GM23338 (cell line): ENCODE measurements around the gene PPDPF. TPM values are rescaled to one million over a fixed set of nuclear protein-coding genes. Genes with fewer than 3 reads are reported as not detected.

Source experiments
- ATAC-seq: fragments of 200-7000 bp; cut with Tn5 transposase; 3 replicates; pipeline ENCODE4 v1.9.1; 2020
- DNase-seq: peaks from one replicate; pipeline ENCODE4 v3.0.0-alpha.2; 2015; ENCODE audit warnings: low spot score
- H2AFZ ChIP-seq: fragments of 200-600 bp; sonication (generic); 2 replicates; pipeline ENCODE4 v1.8.0; 2016; ENCODE audit warnings: antibody characterized with exemption, mild to moderate bottlenecking, moderate library complexity
- H3F3A ChIP-seq: fragments of 200-600 bp; sonication (generic); replicated peaks from 2 replicates; pipeline ENCODE4 v1.8.0; 2017; ENCODE audit warnings: antibody characterized with exemption, mixed run types, low read depth
- H3K27ac ChIP-seq: fragments of 200-600 bp; sonication (generic); 2 replicates; pipeline ENCODE4 v1.6.1; 2016; ENCODE audit warnings: low read depth
- H3K27me3 ChIP-seq: fragments of 200-600 bp; sonication (generic); 2 replicates; pipeline ENCODE4 v1.8.0; 2016; ENCODE audit warnings: mild to moderate bottlenecking, mixed run types, moderate library complexity; ENCODE audit not compliant: insufficient read depth
- H3K36me3 ChIP-seq: fragments of 200-600 bp; sonication (generic); 2 replicates; pipeline ENCODE4 v1.8.0; 2016; ENCODE audit warnings: mild to moderate bottlenecking; ENCODE audit not compliant: insufficient read depth
- H3K4me1 ChIP-seq: fragments of 200-600 bp; sonication (generic); 2 replicates; pipeline ENCODE4 v1.8.0; 2016; ENCODE audit warnings: mild to moderate bottlenecking, moderate library complexity; ENCODE audit not compliant: insufficient read depth
- H3K4me2 ChIP-seq: fragments of 200-600 bp; sonication (generic); 2 replicates; pipeline ENCODE4 v1.7.1; 2017; ENCODE audit warnings: mixed run types
- H3K4me3 ChIP-seq: fragments of 200-600 bp; sonication (generic); 2 replicates; pipeline ENCODE4 v1.6.1; 2016; ENCODE audit warnings: mixed run types
- H3K79me2 ChIP-seq: fragments of 200-600 bp; sonication (generic); replicated peaks from 2 replicates; pipeline ENCODE4 v1.8.0; 2017; ENCODE audit warnings: mild to moderate bottlenecking; ENCODE audit not compliant: insufficient read depth
- H3K9me2 ChIP-seq: fragments of 200-600 bp; sonication (generic); 2 replicates; pipeline ENCODE4 v1.8.0; 2017; ENCODE audit not compliant: insufficient read depth
- H4K20me1 ChIP-seq: fragments of 200-600 bp; sonication (generic); replicated peaks from 2 replicates; pipeline ENCODE4 v1.8.0; 2017; ENCODE audit warnings: mild to moderate bottlenecking; ENCODE audit not compliant: insufficient read depth
- H3K27ac Mint-ChIP-seq: 2 replicates; pipeline ENCODE4 v1.8.0; 2020; ENCODE audit warnings: inconsistent platforms, mild to moderate bottlenecking, moderate library complexity, mixed read lengths
- H3K27me3 Mint-ChIP-seq: 3 replicates; pipeline ENCODE4 v1.8.0; 2022; ENCODE audit warnings: low read depth, mild to moderate bottlenecking, moderate library complexity, mixed read lengths, inconsistent platforms; ENCODE audit not compliant: insufficient read depth, poor library complexity
- H3K36me3 Mint-ChIP-seq: 3 replicates; pipeline ENCODE4 v1.8.0; 2021; ENCODE audit warnings: low read depth, mild to moderate bottlenecking, inconsistent platforms, moderate library complexity, mixed read lengths
- H3K4me1 Mint-ChIP-seq: 3 replicates; pipeline ENCODE4 v1.8.0; 2020; ENCODE audit warnings: mild to moderate bottlenecking, inconsistent platforms, mixed read lengths
- H3K4me3 Mint-ChIP-seq: 3 replicates; pipeline ENCODE4 v1.8.0; 2021; ENCODE audit warnings: moderate library complexity, mild to moderate bottlenecking, inconsistent platforms, mixed read lengths
- H3K9me3 Mint-ChIP-seq: 3 replicates; pipeline ENCODE4 v1.8.0; 2020; ENCODE audit warnings: moderate library complexity, mild to moderate bottlenecking, inconsistent platforms, mixed read lengths
- CREB1 ChIP-seq: fragments of 250-450 bp; sonication (Bioruptor Pico); IDR thresholded peaks from 2 replicates; pipeline ENCODE4 v1.5.0; 2020; ENCODE audit warnings: low read depth, mild to moderate bottlenecking, moderate library complexity
- CTCF ChIP-seq, 2 experiments: fragments of 200-600 bp in 1 of 2; sonication (generic) in 1 of 2; conservative IDR thresholded peaks; 2 replicates each; pipeline versions ENCODE4 v1.5.1 to v1.6.1; 2016 to 2017; ENCODE audit warnings: antibody characterized with exemption in 2 of 2, low read depth in 2 of 2, mild to moderate bottlenecking in 2 of 2, moderate library complexity in 1 of 2
- ETS1 ChIP-seq: IDR thresholded peaks from 2 replicates; pipeline ENCODE4 v1.6.1; 2016; ENCODE audit warnings: antibody characterized with exemption
- EZH2 ChIP-seq: fragments of 200-600 bp; sonication (generic); IDR thresholded peaks from one replicate; pipeline ENCODE4 v1.8.0; 2017; ENCODE audit warnings: antibody characterized with exemption, mild to moderate bottlenecking, low read depth; ENCODE audit not compliant: unreplicated experiment
- EZH2phosphoT487 ChIP-seq: fragments of 200-600 bp; sonication (generic); IDR thresholded peaks from one replicate; pipeline ENCODE4 v1.8.1; 2018; ENCODE audit warnings: antibody characterized with exemption; ENCODE audit not compliant: unreplicated experiment
- JUNB ChIP-seq: IDR thresholded peaks from one replicate; pipeline ENCODE4 v1.6.1; 2016; ENCODE audit warnings: antibody characterized with exemption; ENCODE audit not compliant: unreplicated experiment
- POLR2AphosphoS5 ChIP-seq: IDR thresholded peaks from 2 replicates; pipeline ENCODE4 v1.6.1; 2016; ENCODE audit warnings: antibody characterized with exemption, low read depth
- STAT1 ChIP-seq: IDR thresholded peaks from one replicate; pipeline ENCODE4 v1.6.1; 2016; ENCODE audit warnings: antibody characterized with exemption; ENCODE audit not compliant: unreplicated experiment
- ZNF114 ChIP-seq: fragments of 250-450 bp; sonication (Bioruptor Pico); IDR thresholded peaks from 2 replicates; pipeline ENCODE4 v1.5.0; 2020; ENCODE audit warnings: mild to moderate bottlenecking, moderate library complexity
- ZNF331 ChIP-seq: fragments of 250-450 bp; sonication (Bioruptor Pico); IDR thresholded peaks from 2 replicates; pipeline ENCODE4 v1.5.0; 2020; ENCODE audit warnings: low read depth, mild to moderate bottlenecking, moderate library complexity
- ZNF462 ChIP-seq: fragments of 250-450 bp; sonication (Bioruptor Pico); IDR thresholded peaks from 2 replicates; pipeline ENCODE4 v1.5.0; 2020; ENCODE audit warnings: mild to moderate bottlenecking, moderate library complexity
- polyA plus RNA-seq: library from polyadenylated mRNA; unstranded; fragments of >200 nt; fragmentation: Nextera tagmentation; extraction: Ambion mirVana; gene quantifications from 2 replicates; pipeline ENCODE4 v1.2.1, GENCODE V29; 2016
- total RNA-seq: library from RNA; depleted of rRNA; stranded (reverse); fragments of >200 nt; shearing (Covaris generic); gene quantifications from 2 replicates; pipeline ENCODE4 v1.2.3, GENCODE V29; 2014

Gene PPDPF
- total and polyA plus RNA-seq, 2 experiments from 2014 or later = 83.9 to 141 TPM

- Mint-ChIP-seq H3K9me3 (no peaks in the 10 kb centered on the region), H3K36me3 (no peaks in the 10 kb centered on the region), H3K27me3 (no peaks in the 10 kb centered on the region), H3K27ac (no peak overlapping the region), H3K4me1 (no peaks in the 10 kb centered on the region), H3K4me3 (no peak overlapping the region)
- Histone ChIP-seq H2AFZ (no peak overlapping the region), H3K27ac (no peak overlapping the region), H3K27me3 (no peaks in the 10 kb centered on the region), H3K4me3 (no peak overlapping the region), H3F3A (no peaks in the 10 kb centered on the region), H3K36me3 (no peaks in the 10 kb centered on the region), H3K4me2 (no peak overlapping the region), H3K4me1 (no peaks in the 10 kb centered on the region), H4K20me1 (no peaks in the 10 kb centered on the region), H3K79me2 (no peaks in the 10 kb centered on the region), H3K9me2 (no peaks in the 10 kb centered on the region)
- ATAC-seq (no peak), DNase-seq (no peak)
- TF ChIP-seq JUNB (no peak), STAT1 (no peak), ZNF114 (CRISPR knock-in tag) (no peak), EZH2phosphoT487 (no peak), POLR2AphosphoS5 (no peak), ZNF331 (CRISPR knock-in tag) (no peak)
Measured at GRCh38 chr20:63567136-63567385, 46.5 kb downstream of the PPDPF start.

GRCh38 chr20:63567386-63568169 is 47.0 kb downstream of the PPDPF start:
- no peak overlapping the region for H3K27ac Mint-ChIP-seq
- no peaks in the 10 kb centered on the region for H3K4me1 Mint-ChIP-seq
- Histone ChIP-seq H4K20me1 (no peaks in the 10 kb centered on the region), H3K4me3 (no peak overlapping the region), H3K9me2 (no peaks in the 10 kb centered on the region), H3K4me1 (no peaks in the 10 kb centered on the region), H3K79me2 (no peaks in the 10 kb centered on the region), H3K27me3 (no peaks in the 10 kb centered on the region), H2AFZ (no peak overlapping the region), H3F3A (no peaks in the 10 kb centered on the region), H3K27ac (no peak overlapping the region), H3K4me2 (no peak overlapping the region), H3K36me3 (no peaks in the 10 kb centered on the region)
- no peaks in the 10 kb centered on the region for H3K27me3 Mint-ChIP-seq
- DNase-seq = no peak
- TF ChIP-seq ETS1 (no peak), STAT1 (no peak), EZH2 (no peak), CTCF (conservative IDR thresholded peaks at IDR 0.05; ENCODE audit: low read depth in 2 of 2) (no peak), CREB1 (CRISPR knock-in tag) (no peak), ZNF462 (CRISPR knock-in tag) (no peak), JUNB (no peak)
- H3K36me3 Mint-ChIP-seq = no peaks in the 10 kb centered on the region
- no peak for ATAC-seq
- no peak overlapping the region for H3K4me3 Mint-ChIP-seq
- H3K9me3 Mint-ChIP-seq = no peaks in the 10 kb centered on the region
